ENCODE data around the gene OPRM1. TPM values are rescaled to one million over a fixed set of nuclear protein-coding genes. Genes with fewer than 3 reads are reported as not detected.

OPRM1 gene
- total RNA-seq, 2 donors from 2014 or later = not detected

- ATAC-seq (ENCODE audit: insufficient number of reproducible peaks, low FRiP score, low read depth) (no peak), DNase-seq (ENCODE audit: low spot score) (no peak)
- Histone ChIP-seq H3K4me3 (no peak overlapping the region), H3K27me3 (replicated peaks; ENCODE audit: insufficient read depth) (no peaks in the 10 kb centered on the region), H3K27ac (no peak overlapping the region), H3K4me1 (ENCODE audit: control insufficient read depth in 1 of 2, low read depth in 2 of 2) (peaks cover 6 to 10% of the 10 kb centered on the region in 2 donors), H3K36me3 (no peaks in the 10 kb centered on the region), H3K9me3 (no peaks in the 10 kb centered on the region)
- TF ChIP-seq CTCF (IDR thresholded peaks at IDR 0.05) = no peak
These were observed 235.1 kb downstream of the OPRM1 start for GRCh38 chr6:154274168-154274567.

GRCh38 chr6:154276810-154277628 lies 238.0 kb downstream of the OPRM1 start:
- peak; percentile 58 for TF ChIP-seq CTCF (IDR thresholded peaks at IDR 0.05)
- Histone ChIP-seq H3K27me3 (replicated peaks; ENCODE audit: insufficient read depth) (no peaks in the 10 kb centered on the region), H3K27ac (no peak overlapping the region), H3K4me1 (ENCODE audit: control insufficient read depth in 1 of 2, low read depth in 2 of 2) (peaks cover 6 to 10% of the 10 kb centered on the region in 2 donors), H3K36me3 (no peaks in the 10 kb centered on the region), H3K4me3 (peak overlapping the region; percentile 10), H3K9me3 (no peaks in the 10 kb centered on the region)
- ATAC-seq (ENCODE audit: insufficient number of reproducible peaks, low FRiP score, low read depth) (no peak), DNase-seq (ENCODE audit: low spot score) (no peak)

- Histone ChIP-seq H3K27me3 (replicated peaks; ENCODE audit: insufficient read depth) (no peaks in the 10 kb centered on the region), H3K4me3 (peak overlapping the region; percentile 10), H3K9me3 (no peaks in the 10 kb centered on the region), H3K36me3 (no peaks in the 10 kb centered on the region), H3K4me1 (ENCODE audit: control insufficient read depth in 1 of 2, low read depth in 2 of 2) (peaks cover 6 to 10% of the 10 kb centered on the region in 2 donors), H3K27ac (no peak overlapping the region)
- TF ChIP-seq CTCF (IDR thresholded peaks at IDR 0.05) = no peak
- ATAC-seq (ENCODE audit: insufficient number of reproducible peaks, low FRiP score, low read depth) (no peak), DNase-seq (ENCODE audit: low spot score) (no peak)
These were observed 238.6 kb downstream of the OPRM1 start for GRCh38 chr6:154277629-154278017.

GRCh38 chr6:154280521-154280920 lies 241.5 kb downstream of the OPRM1 start:
- Histone ChIP-seq H3K27me3 (replicated peaks; ENCODE audit: insufficient read depth) (no peaks in the 10 kb centered on the region), H3K4me3 (no peak overlapping the region), H3K36me3 (no peaks in the 10 kb centered on the region), H3K4me1 (ENCODE audit: control insufficient read depth in 1 of 2, low read depth in 2 of 2) (peaks cover 6 to 10% of the 10 kb centered on the region in 2 donors), H3K27ac (no peak overlapping the region), H3K9me3 (no peaks in the 10 kb centered on the region)
- TF ChIP-seq CTCF (IDR thresholded peaks at IDR 0.05) = no peak
- ATAC-seq (ENCODE audit: insufficient number of reproducible peaks, low FRiP score, low read depth) (no peak), DNase-seq (ENCODE audit: low spot score) (no peak)

- no peak for TF ChIP-seq CTCF (IDR thresholded peaks at IDR 0.05)
- Histone ChIP-seq H3K36me3 (no peaks in the 10 kb centered on the region), H3K4me3 (no peak overlapping the region), H3K27me3 (replicated peaks; ENCODE audit: insufficient read depth) (no peaks in the 10 kb centered on the region), H3K4me1 (ENCODE audit: control insufficient read depth in 1 of 2, low read depth in 2 of 2) (no peaks in the 10 kb centered on the region), H3K9me3 (no peaks in the 10 kb centered on the region), H3K27ac (no peak overlapping the region)
- DNase-seq (ENCODE audit: low spot score) (no peak), ATAC-seq (ENCODE audit: insufficient number of reproducible peaks, low FRiP score, low read depth) (no peak)
These were observed 245.3 kb downstream of the OPRM1 start for GRCh38 chr6:154284313-154284853.

Measured in thoracic aorta (tissue), 2 donors.